ENCODE data around the gene FBRSL1.

FBRSL1 gene

DNA sequence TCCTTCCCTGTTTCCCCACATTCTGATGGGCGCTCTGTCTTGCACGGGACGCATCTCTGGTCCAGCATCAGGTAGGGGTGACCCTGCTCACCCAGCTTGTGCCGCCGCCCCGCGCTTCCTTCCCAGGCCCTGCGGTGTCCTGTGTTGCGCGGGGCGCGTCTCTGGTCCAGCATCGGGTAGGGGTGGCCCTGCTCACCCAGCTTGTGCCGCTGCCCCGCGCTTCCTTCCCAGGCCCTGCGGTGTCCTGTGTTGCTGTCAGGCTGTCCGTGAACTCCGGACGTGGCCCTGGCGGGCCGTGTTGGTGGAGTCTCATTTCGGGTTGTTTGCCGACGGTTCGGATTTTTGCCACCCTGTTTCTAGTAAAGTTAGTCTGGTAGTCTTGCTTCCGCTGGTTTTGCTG, 6.8 kb downstream of the FBRSL1 start:
- peaks cover 38% of the 10 kb centered on the region for H3K4me1 Mint-ChIP-seq

DNA sequence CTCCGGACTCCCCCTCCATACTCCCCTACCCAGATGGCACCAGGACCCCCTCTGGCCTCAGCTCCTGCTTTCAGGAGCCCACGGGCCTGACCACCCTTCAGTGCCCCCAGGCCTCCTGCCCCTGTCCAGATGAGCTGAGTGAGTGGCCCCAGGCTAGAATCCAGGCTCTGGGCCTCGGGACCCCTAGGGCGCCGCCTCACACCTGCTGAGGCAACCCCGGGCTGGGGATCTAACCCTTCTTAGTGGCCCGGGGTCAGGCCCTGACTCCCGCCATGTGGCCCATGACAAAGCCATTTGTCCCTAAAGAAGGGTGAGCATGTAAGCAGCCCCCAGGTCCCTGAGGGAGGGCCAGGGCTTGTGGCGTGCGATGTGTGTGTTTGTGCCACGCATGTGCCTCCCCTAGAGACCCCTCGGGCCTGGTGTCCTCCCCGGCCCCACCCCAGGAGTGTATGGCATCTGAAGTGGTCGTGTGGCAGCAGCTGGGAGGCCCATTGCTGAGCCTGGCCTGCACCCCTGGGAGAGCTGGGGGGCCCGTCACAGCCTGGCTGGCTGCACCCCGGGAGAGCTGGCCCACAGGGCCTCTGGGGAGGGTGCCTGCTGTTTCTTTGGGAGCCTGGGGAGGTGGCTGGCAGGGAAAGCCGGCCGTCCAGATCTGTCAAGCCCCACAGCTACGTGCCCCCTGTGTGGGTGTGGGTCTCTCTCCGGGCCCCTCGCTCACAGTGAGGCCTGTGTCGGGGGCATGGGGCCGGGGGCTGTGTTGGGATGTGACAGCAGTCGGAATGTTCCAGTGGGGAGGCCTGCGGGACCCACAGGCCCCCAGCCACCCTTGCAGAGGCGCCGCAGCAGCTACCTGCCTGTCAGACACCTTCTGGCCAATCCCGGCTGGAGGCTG, 7.8 kb downstream of the FBRSL1 start:
- Mint-ChIP-seq H3K4me3 (no peak overlapping the region), H3K4me1 (peaks cover 33% of the 10 kb centered on the region), H3K9me3 (no peaks in the 10 kb centered on the region)

More for the DNA sequence above, 6.8 kb downstream of the FBRSL1 start:
- Mint-ChIP-seq H3K36me3 (ENCODE audit: low read depth) (no peaks in the 10 kb centered on the region), H3K4me3 (peak overlapping the region in 2 of 3 experiments; percentile 43 to 53), H3K27me3 (ENCODE audit: low read depth) (no peaks in the 10 kb centered on the region), H3K27ac (peak overlapping the region in 1 of 3 experiments; percentile 35), H3K9me3 (no peaks in the 10 kb centered on the region)
- TF ChIP-seq, protein P1, sequence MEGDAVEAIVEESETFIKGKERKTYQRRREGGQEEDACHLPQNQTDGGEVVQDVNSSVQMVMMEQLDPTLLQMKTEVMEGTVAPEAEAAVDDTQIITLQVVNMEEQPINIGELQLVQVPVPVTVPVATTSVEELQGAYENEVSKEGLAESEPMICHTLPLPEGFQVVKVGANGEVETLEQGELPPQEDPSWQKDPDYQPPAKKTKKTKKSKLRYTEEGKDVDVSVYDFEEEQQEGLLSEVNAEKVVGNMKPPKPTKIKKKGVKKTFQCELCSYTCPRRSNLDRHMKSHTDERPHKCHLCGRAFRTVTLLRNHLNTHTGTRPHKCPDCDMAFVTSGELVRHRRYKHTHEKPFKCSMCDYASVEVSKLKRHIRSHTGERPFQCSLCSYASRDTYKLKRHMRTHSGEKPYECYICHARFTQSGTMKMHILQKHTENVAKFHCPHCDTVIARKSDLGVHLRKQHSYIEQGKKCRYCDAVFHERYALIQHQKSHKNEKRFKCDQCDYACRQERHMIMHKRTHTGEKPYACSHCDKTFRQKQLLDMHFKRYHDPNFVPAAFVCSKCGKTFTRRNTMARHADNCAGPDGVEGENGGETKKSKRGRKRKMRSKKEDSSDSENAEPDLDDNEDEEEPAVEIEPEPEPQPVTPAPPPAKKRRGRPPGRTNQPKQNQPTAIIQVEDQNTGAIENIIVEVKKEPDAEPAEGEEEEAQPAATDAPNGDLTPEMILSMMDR (IDR thresholded peaks at IDR 0.05; ENCODE audit: unreplicated experiment in 3 of 3), result no peak

DNA sequence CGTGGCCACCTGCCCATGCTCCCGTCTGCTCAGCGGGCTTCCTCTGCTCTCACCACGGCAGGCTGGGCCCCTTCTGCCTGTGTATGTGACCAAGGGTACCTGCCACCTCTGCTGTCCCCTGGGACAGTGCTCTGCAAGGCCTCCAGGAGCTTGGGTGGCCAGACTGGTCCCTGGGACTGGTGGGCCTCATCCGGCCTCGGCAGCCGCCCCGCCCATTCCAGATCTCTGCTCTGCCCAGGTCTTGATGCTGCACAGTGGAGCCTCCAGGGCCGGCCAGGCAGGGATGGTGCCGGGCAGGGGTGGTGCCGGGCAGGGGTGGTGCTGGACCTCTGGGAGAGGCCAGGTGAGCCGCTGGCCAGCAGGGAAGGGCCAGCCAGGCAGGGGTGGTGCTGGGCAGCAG, 9.0 kb downstream of the FBRSL1 start:
- H3K9me3 Mint-ChIP-seq, result no peaks in the 10 kb centered on the region
- peaks cover 32% of the 10 kb centered on the region for H3K4me1 Mint-ChIP-seq
- no peak overlapping the region for H3K4me3 Mint-ChIP-seq
- no peak overlapping the region for H3K27ac Mint-ChIP-seq
- no peaks in the 10 kb centered on the region for H3K36me3 Mint-ChIP-seq (ENCODE audit: low read depth)
- H3K27me3 Mint-ChIP-seq (ENCODE audit: low read depth), result no peaks in the 10 kb centered on the region
- TF ChIP-seq, protein P1 (IDR thresholded peaks at IDR 0.05; ENCODE audit: unreplicated experiment in 3 of 3), result no peak

More for the DNA sequence above, 7.8 kb downstream of the FBRSL1 start:
- Mint-ChIP-seq H3K36me3 (ENCODE audit: low read depth) (no peaks in the 10 kb centered on the region), H3K27ac (no peak overlapping the region), H3K27me3 (ENCODE audit: low read depth) (no peaks in the 10 kb centered on the region)
- TF ChIP-seq, protein P1 (IDR thresholded peaks at IDR 0.05; ENCODE audit: unreplicated experiment in 3 of 3), result no peak

DNA sequence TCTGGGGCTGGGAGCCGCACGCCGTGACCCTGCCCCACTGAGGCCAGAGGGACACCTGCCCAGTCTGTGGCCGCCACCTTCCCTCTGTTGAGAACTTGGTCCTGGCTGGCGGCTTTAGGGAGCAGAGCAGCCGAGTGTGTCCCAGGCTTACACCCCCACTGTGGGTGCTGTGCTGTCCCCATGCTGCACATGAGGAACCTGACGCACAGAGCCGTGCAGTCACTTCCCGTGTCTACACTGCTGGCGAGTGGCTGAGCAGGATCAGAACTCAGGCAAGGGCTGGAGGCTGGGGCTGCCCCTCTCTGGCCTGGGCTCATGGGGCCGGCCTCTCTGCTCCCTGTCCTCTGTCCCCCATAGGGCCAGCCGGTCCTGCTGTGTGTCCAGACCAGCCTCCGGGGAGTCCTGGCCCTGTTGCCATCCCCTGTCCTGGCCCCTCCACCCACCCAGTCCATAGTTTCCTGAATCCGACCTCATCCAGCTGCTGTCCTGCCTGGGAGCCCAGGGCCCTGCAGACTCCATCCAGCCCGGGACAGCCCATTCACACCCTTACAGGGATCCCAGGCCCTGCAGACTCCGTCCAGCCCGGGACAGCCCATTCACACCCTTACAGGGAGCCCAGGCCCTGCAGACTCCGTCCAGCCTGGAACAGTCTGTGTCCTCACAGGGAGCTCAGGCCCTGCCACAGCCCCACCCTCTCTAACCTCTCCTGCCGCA, 10.3 kb downstream of the FBRSL1 start:
- H3K36me3 Mint-ChIP-seq (ENCODE audit: low read depth), result no peaks in the 10 kb centered on the region
- H3K27ac Mint-ChIP-seq, result no peak overlapping the region
- peaks cover 29% of the 10 kb centered on the region for H3K4me1 Mint-ChIP-seq
- no peaks in the 10 kb centered on the region for H3K9me3 Mint-ChIP-seq
- H3K27me3 Mint-ChIP-seq (ENCODE audit: low read depth), result no peaks in the 10 kb centered on the region
- TF ChIP-seq, protein P1 (IDR thresholded peaks at IDR 0.05; ENCODE audit: unreplicated experiment in 3 of 3), result no peak
- no peak overlapping the region for H3K4me3 Mint-ChIP-seq

DNA sequence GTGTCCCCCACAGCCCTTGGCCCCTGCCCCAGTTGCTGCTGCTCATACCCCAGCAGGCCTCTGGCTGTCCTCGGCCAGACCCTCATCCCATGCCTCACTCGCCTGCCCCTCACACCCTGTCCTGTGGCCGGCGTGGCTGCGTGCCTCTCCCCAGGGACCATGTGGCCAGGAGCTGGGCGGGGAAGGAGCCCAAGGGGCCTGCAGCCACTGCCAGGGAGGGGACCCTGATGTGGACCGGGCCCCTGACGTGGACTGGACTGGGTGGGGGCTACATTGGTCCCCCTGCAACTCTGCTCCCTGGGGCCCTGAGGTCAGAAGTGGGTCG, 10.9 kb downstream of the FBRSL1 start:
- H3K27me3 Mint-ChIP-seq (ENCODE audit: low read depth), result no peaks in the 10 kb centered on the region
- no peak overlapping the region for H3K27ac Mint-ChIP-seq
- H3K9me3 Mint-ChIP-seq, result no peaks in the 10 kb centered on the region
- H3K4me3 Mint-ChIP-seq, result no peak overlapping the region
- H3K4me1 Mint-ChIP-seq, result peaks cover 34% of the 10 kb centered on the region
- H3K36me3 Mint-ChIP-seq (ENCODE audit: low read depth), result no peaks in the 10 kb centered on the region
- TF ChIP-seq, protein P1 (IDR thresholded peaks at IDR 0.05; ENCODE audit: unreplicated experiment in 3 of 3), result no peak
